Measurements from ENCODE around the gene DNAJB4.

DNAJB4 gene

DNA sequence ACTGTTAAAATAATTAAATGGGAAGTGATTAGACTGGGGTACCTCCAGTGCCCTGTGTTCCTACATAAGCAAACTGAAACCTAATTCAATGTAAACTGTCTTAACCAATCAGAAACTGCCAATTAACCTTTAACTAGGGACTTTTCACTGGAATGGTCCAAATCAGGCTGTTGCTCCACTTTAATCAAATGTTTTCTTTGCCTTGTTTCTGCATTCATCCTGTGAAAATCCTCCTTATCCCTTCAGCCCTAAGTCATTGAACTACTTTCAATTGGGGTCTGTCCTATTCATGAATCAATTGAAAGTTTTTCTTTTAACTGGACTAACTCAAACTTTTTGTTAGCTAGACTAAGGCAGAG, 20.8 kb upstream of the DNAJB4 start:
- Histone ChIP-seq H3K4me2 (no peak overlapping the region), H3K9ac (no peak overlapping the region), H2AFZ (ENCODE audit: low read depth) (no peak overlapping the region), H3K4me3 (IDR thresholded peaks at IDR 0.05; ENCODE audit: insufficient read depth, low read depth, low read length) (no peak overlapping the region), H3K4me1 (ENCODE audit: low read depth, poor library complexity, severe bottlenecking) (peaks cover 6% of the 10 kb centered on the region), H3K36me3 (ENCODE audit: insufficient read depth) (no peaks in the 10 kb centered on the region), H4K20me1 (ENCODE audit: insufficient read depth) (no peaks in the 10 kb centered on the region), H3K27ac (no peak overlapping the region), H3K79me2 (ENCODE audit: insufficient read depth, low read depth) (peaks cover 23% of the 10 kb centered on the region), H3K27me3 (ENCODE audit: insufficient read depth, low read depth) (no peaks in the 10 kb centered on the region)
- TF ChIP-seq, protein P1, sequence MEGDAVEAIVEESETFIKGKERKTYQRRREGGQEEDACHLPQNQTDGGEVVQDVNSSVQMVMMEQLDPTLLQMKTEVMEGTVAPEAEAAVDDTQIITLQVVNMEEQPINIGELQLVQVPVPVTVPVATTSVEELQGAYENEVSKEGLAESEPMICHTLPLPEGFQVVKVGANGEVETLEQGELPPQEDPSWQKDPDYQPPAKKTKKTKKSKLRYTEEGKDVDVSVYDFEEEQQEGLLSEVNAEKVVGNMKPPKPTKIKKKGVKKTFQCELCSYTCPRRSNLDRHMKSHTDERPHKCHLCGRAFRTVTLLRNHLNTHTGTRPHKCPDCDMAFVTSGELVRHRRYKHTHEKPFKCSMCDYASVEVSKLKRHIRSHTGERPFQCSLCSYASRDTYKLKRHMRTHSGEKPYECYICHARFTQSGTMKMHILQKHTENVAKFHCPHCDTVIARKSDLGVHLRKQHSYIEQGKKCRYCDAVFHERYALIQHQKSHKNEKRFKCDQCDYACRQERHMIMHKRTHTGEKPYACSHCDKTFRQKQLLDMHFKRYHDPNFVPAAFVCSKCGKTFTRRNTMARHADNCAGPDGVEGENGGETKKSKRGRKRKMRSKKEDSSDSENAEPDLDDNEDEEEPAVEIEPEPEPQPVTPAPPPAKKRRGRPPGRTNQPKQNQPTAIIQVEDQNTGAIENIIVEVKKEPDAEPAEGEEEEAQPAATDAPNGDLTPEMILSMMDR (conservative IDR thresholded peaks at IDR 0.05; ENCODE audit: low read depth, low read length), result no peak

DNA sequence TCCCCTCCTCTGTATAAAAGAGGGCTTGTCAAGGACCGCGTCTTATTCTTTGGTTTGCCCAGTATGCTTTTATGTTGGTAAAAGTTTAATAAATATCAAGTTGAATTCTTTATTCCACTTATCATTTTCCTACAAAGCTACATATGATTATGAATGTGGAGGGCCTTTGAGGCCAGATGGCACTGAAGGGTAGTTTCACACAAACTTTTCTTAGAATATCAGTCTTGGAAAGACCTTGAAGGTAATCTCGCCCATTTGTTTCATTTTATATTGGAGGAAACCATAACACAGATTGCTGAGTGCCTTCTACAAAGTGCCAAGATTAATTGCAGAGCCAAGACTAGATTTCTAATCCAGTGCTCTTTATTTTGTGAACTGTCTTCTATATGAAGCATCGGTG, 20.1 kb upstream of the DNAJB4 start:
- no peaks in the 10 kb centered on the region for H4K20me1 ChIP-seq (ENCODE audit: insufficient read depth)
- no peaks in the 10 kb centered on the region for H3K27me3 ChIP-seq (ENCODE audit: insufficient read depth, low read depth)
- no peaks in the 10 kb centered on the region for H3K36me3 ChIP-seq (ENCODE audit: insufficient read depth)
- no peak overlapping the region for H3K4me2 ChIP-seq
- TF ChIP-seq, protein P1 (conservative IDR thresholded peaks at IDR 0.05; ENCODE audit: low read depth, low read length), result no peak
- H3K27ac ChIP-seq, result no peak overlapping the region
- peaks cover 20% of the 10 kb centered on the region for H3K79me2 ChIP-seq (ENCODE audit: insufficient read depth, low read depth)
- no peak overlapping the region for H3K4me3 ChIP-seq (IDR thresholded peaks at IDR 0.05; ENCODE audit: insufficient read depth, low read depth, low read length)
- H3K9ac ChIP-seq, result no peak overlapping the region
- no peak overlapping the region for H2AFZ ChIP-seq (ENCODE audit: low read depth)
- H3K4me1 ChIP-seq (ENCODE audit: low read depth, poor library complexity, severe bottlenecking), result peaks cover 6% of the 10 kb centered on the region

DNA sequence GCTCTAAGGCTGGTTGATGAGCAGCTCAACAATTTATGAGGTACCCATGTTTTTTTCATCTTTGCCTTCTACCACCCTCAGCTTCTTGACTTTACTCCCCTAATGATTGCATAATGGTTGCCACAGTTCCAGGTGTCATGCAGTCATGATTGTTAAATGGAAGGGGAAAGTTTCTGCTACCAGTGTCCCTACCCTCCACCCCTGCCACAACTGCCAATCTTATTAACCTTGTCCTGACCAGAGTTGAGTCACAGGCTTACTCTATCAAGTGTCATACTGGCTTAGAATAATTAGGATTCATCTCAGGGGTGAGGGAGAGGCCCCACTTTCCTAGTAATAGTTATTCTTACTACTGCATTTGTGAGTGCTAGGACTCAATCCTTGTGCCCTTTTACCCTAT, 17.9 kb upstream of the DNAJB4 start:
- TF ChIP-seq, protein P1 (conservative IDR thresholded peaks at IDR 0.05; ENCODE audit: low read depth, low read length), result no peak
- Histone ChIP-seq H4K20me1 (ENCODE audit: insufficient read depth) (no peaks in the 10 kb centered on the region), H3K36me3 (ENCODE audit: insufficient read depth) (no peaks in the 10 kb centered on the region), H3K79me2 (ENCODE audit: insufficient read depth, low read depth) (no peaks in the 10 kb centered on the region; the same call in 1 of the 2 replicates), H3K27ac (no peak overlapping the region), H3K4me1 (ENCODE audit: low read depth, poor library complexity, severe bottlenecking) (no peaks in the 10 kb centered on the region), H3K9ac (no peak overlapping the region), H3K4me2 (no peak overlapping the region), H3K4me3 (IDR thresholded peaks at IDR 0.05; ENCODE audit: insufficient read depth, low read depth, low read length) (no peak overlapping the region), H3K27me3 (ENCODE audit: insufficient read depth, low read depth) (no peaks in the 10 kb centered on the region), H2AFZ (ENCODE audit: low read depth) (no peak overlapping the region)

DNA sequence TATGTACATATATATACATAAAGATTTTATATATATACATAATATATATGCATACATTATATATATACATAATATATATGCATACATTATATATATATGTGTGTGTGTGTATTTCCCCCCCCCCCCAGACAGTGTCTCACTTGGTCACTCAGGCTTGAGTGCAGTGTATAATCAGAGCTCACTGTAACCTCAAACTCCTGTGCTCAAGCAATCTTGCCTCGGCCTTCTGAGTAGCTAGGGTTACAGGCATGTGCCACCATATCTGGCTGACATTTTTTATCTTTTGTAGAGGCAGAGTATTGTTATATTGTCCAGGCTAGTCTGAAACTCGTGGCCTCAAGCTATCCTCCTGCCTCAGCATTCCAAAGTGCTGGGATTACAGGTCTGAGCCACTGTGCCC, 16.8 kb upstream of the DNAJB4 start:
- Histone ChIP-seq H3K79me2 (ENCODE audit: insufficient read depth, low read depth) (no peaks in the 10 kb centered on the region), H3K36me3 (ENCODE audit: insufficient read depth) (no peaks in the 10 kb centered on the region)
- TF ChIP-seq, protein P1 (conservative IDR thresholded peaks at IDR 0.05; ENCODE audit: low read depth, low read length), result no peak

More for the DNA sequence above, 16.8 kb upstream of the DNAJB4 start:
- Histone ChIP-seq H3K9ac (no peak overlapping the region), H2AFZ (ENCODE audit: low read depth) (no peak overlapping the region), H3K4me2 (no peak overlapping the region), H3K4me3 (IDR thresholded peaks at IDR 0.05; ENCODE audit: insufficient read depth, low read depth, low read length) (no peak overlapping the region), H3K27ac (no peak overlapping the region), H3K4me1 (ENCODE audit: low read depth, poor library complexity, severe bottlenecking) (no peaks in the 10 kb centered on the region), H3K27me3 (ENCODE audit: insufficient read depth, low read depth) (no peaks in the 10 kb centered on the region), H4K20me1 (ENCODE audit: insufficient read depth) (no peaks in the 10 kb centered on the region)

Data from KMS-11 (cell line).